Smooth muscle cell of the coronary artery (primary cell): ENCODE data around the gene CTNND1. TPM values are rescaled to one million over a fixed set of nuclear protein-coding genes. Genes with fewer than 3 reads are reported as not detected.

Experiments used
- total RNA-seq: library from RNA; depleted of rRNA; stranded (reverse); fragments of >200 nt; gene quantifications from 2 replicates; pipeline ENCODE4 v1.2.3, GENCODE V29; 2014; ENCODE audit warnings: low replicate concordance

CTNND1 gene, protein sequence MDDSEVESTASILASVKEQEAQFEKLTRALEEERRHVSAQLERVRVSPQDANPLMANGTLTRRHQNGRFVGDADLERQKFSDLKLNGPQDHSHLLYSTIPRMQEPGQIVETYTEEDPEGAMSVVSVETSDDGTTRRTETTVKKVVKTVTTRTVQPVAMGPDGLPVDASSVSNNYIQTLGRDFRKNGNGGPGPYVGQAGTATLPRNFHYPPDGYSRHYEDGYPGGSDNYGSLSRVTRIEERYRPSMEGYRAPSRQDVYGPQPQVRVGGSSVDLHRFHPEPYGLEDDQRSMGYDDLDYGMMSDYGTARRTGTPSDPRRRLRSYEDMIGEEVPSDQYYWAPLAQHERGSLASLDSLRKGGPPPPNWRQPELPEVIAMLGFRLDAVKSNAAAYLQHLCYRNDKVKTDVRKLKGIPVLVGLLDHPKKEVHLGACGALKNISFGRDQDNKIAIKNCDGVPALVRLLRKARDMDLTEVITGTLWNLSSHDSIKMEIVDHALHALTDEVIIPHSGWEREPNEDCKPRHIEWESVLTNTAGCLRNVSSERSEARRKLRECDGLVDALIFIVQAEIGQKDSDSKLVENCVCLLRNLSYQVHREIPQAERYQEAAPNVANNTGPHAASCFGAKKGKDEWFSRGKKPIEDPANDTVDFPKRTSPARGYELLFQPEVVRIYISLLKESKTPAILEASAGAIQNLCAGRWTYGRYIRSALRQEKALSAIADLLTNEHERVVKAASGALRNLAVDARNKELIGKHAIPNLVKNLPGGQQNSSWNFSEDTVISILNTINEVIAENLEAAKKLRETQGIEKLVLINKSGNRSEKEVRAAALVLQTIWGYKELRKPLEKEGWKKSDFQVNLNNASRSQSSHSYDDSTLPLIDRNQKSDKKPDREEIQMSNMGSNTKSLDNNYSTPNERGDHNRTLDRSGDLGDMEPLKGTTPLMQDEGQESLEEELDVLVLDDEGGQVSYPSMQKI
- total RNA-seq: 93.8 and 107 TPM in 2 replicates

DNA sequence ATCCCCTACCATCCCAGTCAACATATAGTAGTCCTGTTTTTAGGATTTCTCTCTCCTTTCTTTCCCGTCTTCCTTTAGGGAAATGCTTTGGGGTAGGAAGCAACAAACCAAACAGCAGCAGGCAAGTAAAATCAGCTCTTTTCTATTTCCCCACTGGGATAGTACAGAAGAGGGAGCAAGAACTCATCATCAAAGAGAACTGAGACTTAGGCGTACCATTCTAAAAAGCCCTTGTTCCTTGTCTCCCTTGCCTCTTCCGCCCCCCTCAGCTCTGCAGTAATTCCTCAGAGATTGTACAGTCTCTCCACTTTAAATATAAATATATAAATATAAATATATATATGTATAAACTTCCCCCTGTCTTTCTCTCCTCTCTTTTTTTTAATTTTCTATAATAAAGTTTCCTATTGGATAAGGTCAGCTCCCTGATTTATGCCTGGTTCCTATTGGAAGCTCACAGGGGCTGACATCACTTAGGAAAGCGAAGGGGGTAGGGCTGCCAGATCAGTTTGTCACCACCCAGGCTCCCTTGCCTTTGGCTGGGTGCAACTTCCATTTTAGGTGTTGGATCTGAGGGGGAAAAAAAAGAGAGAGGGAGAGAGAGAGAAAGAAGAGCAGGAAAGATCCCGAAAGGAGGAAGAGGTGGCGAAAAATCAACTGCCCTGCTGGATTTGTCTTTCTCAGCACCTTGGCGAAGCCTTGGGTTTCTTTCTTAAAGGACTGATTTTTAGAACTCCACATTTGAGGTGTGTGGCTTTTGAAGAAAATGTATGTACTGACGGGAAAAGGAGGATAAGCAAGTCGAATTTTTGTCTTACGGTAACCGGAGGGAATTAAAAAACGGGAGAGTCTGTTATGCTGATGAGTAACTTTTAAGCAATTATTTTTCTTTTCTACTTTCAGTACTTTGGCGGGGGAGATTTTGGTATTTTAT lies at the start of gene CTNND1:
Gene CTNND1 (plus strand): TSS at position 502 of the 934 bp plus-strand sequence. CDS start 29,677 bp downstream, outside the sequence.

DNA sequence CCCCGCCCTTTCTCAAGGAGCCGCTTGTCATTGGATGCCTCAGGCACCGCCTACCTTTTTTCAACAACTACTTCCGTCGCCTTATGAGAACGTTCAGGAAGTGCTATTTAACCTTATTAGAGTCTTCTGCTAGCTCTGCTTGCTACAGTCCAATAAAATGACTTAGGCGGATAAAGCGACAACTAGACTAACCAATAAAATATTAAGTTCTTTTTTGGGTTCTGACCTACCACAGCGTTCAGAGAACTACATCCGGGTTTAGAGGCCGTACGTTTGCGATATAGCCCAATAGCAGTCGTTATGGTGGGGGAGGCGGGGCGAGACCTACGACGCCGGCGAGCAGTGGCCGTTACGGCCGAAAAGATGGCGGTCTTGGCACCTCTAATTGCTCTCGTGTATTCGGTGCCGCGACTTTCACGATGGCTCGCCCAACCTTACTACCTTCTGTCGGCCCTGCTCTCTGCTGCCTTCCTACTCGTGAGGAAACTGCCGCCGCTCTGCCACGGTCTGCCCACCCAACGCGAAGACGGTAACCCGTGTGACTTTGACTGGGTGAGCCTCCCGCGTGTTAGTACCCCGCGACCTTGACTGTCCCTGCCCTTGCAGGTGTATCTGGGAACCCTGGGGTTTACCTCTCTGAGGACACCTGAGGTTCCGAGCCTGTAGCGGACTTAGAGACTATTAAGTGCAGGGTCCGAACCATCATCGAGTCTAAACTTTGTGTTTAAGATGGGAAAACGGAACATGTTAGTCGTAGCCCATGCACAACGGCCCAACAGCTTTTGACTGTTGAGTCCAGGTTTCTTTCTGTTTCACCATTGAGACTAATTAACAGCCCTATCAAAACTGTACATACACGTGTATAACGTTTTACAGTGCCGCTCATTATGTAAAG lies 49.1 kb upstream of the CTNND1 start, which contains the start of gene TMX2:
Gene TMX2 (plus strand): TSS at position 338 of the 895 bp plus-strand sequence. CDS start 26 bp downstream, at position 364.

DNA sequence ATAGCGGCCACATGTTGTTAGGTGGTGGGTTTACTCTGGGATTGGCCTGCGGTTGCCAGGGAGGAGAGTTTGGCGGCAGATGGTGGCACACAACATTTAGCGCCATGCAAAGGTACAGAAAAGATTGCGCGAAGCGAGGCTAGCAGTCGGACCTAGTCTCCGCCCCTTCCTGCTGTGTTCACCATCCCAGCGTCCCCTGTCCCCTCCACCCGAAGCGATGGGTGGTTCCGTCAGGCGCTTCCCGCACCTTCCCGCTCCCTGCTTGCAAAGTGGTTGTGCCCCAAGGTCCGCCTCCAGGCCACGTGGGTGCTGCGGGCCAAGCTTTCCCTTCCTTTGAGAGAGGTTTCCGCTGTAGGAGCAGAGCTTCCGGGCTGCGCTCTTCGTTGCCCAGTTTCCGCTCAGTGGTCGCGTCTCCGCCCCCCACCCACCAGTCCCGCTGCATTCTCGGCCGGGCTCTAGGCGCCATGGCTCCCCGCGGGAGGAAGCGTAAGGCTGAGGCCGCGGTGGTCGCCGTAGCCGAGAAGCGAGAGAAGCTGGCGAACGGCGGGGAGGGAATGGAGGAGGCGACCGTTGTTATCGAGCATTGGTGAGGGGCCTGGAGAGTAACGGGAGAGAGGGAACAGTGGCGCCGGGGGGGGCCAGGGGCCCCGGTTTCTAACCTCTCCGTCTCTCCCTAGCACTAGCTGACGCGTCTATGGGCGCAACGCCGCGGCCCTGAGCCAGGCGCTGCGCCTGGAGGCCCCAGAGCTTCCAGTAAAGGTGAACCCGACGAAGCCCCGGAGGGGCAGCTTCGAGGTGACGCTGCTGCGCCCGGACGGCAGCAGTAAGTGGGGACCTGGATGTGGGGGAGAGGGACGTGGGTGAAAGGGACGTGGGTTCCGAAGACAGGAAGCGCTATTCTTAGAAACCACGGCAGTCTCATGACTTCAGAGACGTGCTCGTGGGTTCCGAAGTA lies 20.2 kb upstream of the CTNND1 start, which contains the start of gene SELENOH:
Gene SELENOH (plus strand): TSS at position 360 of the 955 bp plus-strand sequence. CDS start 105 bp downstream, at position 465.

DNA sequence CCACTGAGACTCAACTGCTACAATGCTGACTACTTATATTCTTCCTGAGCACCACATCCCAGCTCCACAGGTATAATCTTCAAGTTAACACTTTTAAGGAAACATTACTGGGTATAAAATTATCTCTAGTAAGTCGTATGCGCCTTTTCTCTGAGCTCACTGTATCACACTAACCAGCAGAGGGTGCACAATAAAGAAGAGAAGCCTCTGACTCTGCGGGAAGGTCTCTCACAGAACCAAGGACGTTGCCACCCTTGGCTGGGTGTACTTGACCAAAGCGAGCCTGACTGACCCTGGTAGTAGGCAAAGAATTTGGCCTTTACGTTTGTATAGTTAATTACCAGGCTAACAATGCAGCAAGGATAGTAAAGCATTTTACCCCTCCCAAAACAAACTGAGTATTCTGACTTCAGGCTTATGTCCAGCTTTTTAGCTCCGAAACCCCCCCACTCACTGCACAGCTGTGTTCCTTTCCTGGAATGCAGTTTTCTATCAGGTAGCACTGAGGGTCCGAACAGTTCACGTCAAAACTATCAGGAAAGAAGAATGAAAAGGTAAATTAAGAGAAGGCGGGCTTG lies 9.8 kb upstream of the CTNND1 start, which contains the start of gene BTBD18:
Gene BTBD18 (minus strand): TSS at position 144 of the 578 bp plus-strand sequence. CDS start 631 bp downstream, outside the sequence.

Other genes starting within 250 kb of the CTNND1 start
- 8.5 and 39.0 TPM in 2 replicates for gene SLC43A1, start 246.1 kb upstream of the CTNND1 start, total RNA-seq
- 50.1 and 70.0 TPM in 2 replicates for gene TIMM10, start 231.0 kb upstream of the CTNND1 start, total RNA-seq
- gene SMTNL1, start 224.2 kb upstream of the CTNND1 start, total RNA-seq: not detected in 2 replicates
- 37.1 and 111 TPM in 2 replicates for gene UBE2L6, start 194.1 kb upstream of the CTNND1 start, total RNA-seq
- 1.4 and 8.2 TPM in 2 replicates for gene SERPING1, start 164.1 kb upstream of the CTNND1 start, total RNA-seq
- 0.60 and 2.8 TPM in 2 replicates for gene YPEL4, start 111.9 kb upstream of the CTNND1 start, total RNA-seq
- 15.3 and 15.6 TPM in 2 replicates for gene CLP1, start 104.0 kb upstream of the CTNND1 start, total RNA-seq
- 23.9 and 24.3 TPM in 2 replicates for gene ZDHHC5, start 93.7 kb upstream of the CTNND1 start, total RNA-seq
- 7.1 and 13.8 TPM in 2 replicates for gene MED19, start 49.6 kb upstream of the CTNND1 start, total RNA-seq
- 50.0 and 59.8 TPM in 2 replicates for gene TMX2, start 49.2 kb upstream of the CTNND1 start, total RNA-seq
- gene SELENOH, start 20.3 kb upstream of the CTNND1 start, total RNA-seq: 34.6 and 86.4 TPM in 2 replicates
- gene BTBD18, start 10.0 kb upstream of the CTNND1 start, total RNA-seq: not detected in 2 replicates